ENCODE results near the gene NTSR1.

The NTSR1 gene

GRCh38 chr20:62780204-62780603 lies 71.6 kb downstream of the NTSR1 start:
- TF ChIP-seq CTCF (IDR thresholded peaks at IDR 0.05; ENCODE audit: low read depth, low read length) = no peak
- DNase-seq (ENCODE audit: extremely low read depth, low read depth) = no peak

- DNase-seq (ENCODE audit: extremely low read depth, low read depth) = no peak
- TF ChIP-seq CTCF (IDR thresholded peaks at IDR 0.05; ENCODE audit: low read depth, low read length) = no peak
Measured at GRCh38 chr20:62780696-62781095, 72.1 kb downstream of the NTSR1 start.

GRCh38 chr20:62782149-62782892 lies 73.7 kb downstream of the NTSR1 start:
- DNase-seq (ENCODE audit: extremely low read depth, low read depth) = no peak
- TF ChIP-seq CTCF (IDR thresholded peaks at IDR 0.05; ENCODE audit: low read depth, low read length) = no peak; the same call in none of the 2 replicates

- DNase-seq (ENCODE audit: extremely low read depth, low read depth) = no peak
- no peak for TF ChIP-seq CTCF (IDR thresholded peaks at IDR 0.05; ENCODE audit: low read depth, low read length)
Measured at GRCh38 chr20:62782893-62783278, 74.2 kb downstream of the NTSR1 start.

- DNase-seq (ENCODE audit: extremely low read depth, low read depth) = no peak
- no peak for TF ChIP-seq CTCF (IDR thresholded peaks at IDR 0.05; ENCODE audit: low read depth, low read length)
Measured at GRCh38 chr20:62784497-62784896, 75.9 kb downstream of the NTSR1 start.

- TF ChIP-seq CTCF (IDR thresholded peaks at IDR 0.05; ENCODE audit: low read depth, low read length) = no peak
- no peak for DNase-seq (ENCODE audit: extremely low read depth, low read depth)
Measured at GRCh38 chr20:62785393-62785792, 76.8 kb downstream of the NTSR1 start.

GRCh38 chr20:62786157-62786556 lies 77.5 kb downstream of the NTSR1 start:
- DNase-seq (ENCODE audit: extremely low read depth, low read depth) = no peak
- no peak for TF ChIP-seq CTCF (IDR thresholded peaks at IDR 0.05; ENCODE audit: low read depth, low read length)

All from AG09319 (cell line).